PC-3 (cell line): ENCODE measurements around the gene RBM14. TPM values are rescaled to one million over a fixed set of nuclear protein-coding genes. Genes with fewer than 3 reads are reported as not detected.
"Not testable (repeated sequence)": the region's sequence is repeated elsewhere in the genome, so short reads cannot be mapped to it uniquely, and the experiment has no call there.

Source experiments
- ATAC-seq: fragments of 200-7000 bp; cut with Tn5 transposase; 2 replicates; pipeline ENCODE4 v1.9.1; 2020; ENCODE audit warnings: mild to moderate bottlenecking, moderate library complexity
- BruUV-seq: library from RNA; stranded (reverse); fragments of 400-500 nt; replicated peaks from 2 replicates; lab custom pipeline; 2021; lab: Mats Ljungman, UMichigan
- CTCF ChIA-PET: fragments of 300-600 bp; sonication (Branson Sonifier 250); formaldehyde crosslinking; loops from one replicate; lab custom pipeline; 2022; ENCODE audit warnings: antibody characterized with exemption; lab: Charles Lee
- POLR2A ChIA-PET: fragments of 300-600 bp; sonication (Branson Sonifier 250); formaldehyde crosslinking; loops from one replicate; lab custom pipeline; 2022; ENCODE audit warnings: antibody characterized with exemption; ENCODE audit not compliant: unreplicated experiment; lab: Charles Lee
- DNase-seq: peaks from one replicate; pipeline ENCODE4 v3.0.0-alpha.2; 2015
- H2AFZ ChIP-seq: fragments of 300-600 bp; sonication (generic); 2 replicates; pipeline ENCODE4 v1.6.0; 2016; ENCODE audit warnings: antibody characterized with exemption, low read length
- H3F3A ChIP-seq: fragments of 300-600 bp; sonication (generic); one replicate; pipeline ENCODE4 v1.6.0; 2017; ENCODE audit warnings: antibody characterized with exemption, low read length, control low read depth, mild to moderate bottlenecking; ENCODE audit not compliant: unreplicated experiment
- H3K27ac ChIP-seq: fragments of 300-600 bp; sonication (generic); 2 replicates; pipeline ENCODE4 v1.5.1; 2016; ENCODE audit warnings: mild to moderate bottlenecking, low read length
- H3K27me3 ChIP-seq: fragments of 300-600 bp; sonication (generic); 2 replicates; pipeline ENCODE4 v1.6.1; 2016; ENCODE audit warnings: low read length, mixed read lengths
- H3K36me3 ChIP-seq: fragments of 300-600 bp; sonication (generic); 2 replicates; pipeline ENCODE4 v1.6.1; 2016; ENCODE audit warnings: low read depth, mixed run types, low read length, mixed read lengths
- H3K4me1 ChIP-seq: fragments of 300-600 bp; sonication (generic); 2 replicates; pipeline ENCODE4 v1.5.1; 2016; ENCODE audit warnings: low read length; ENCODE audit not compliant: insufficient read depth
- H3K4me2 ChIP-seq: fragments of 300-600 bp; sonication (generic); 2 replicates; pipeline ENCODE4 v1.6.0; 2016; ENCODE audit warnings: low read length
- H3K4me3 ChIP-seq: fragments of 300-600 bp; sonication (generic); 2 replicates; pipeline ENCODE4 v1.5.1; 2016; ENCODE audit warnings: mild to moderate bottlenecking, low read length, mixed read lengths
- H3K79me2 ChIP-seq: fragments of 300-600 bp; sonication (generic); 2 replicates; pipeline ENCODE4 v1.6.1; 2017; ENCODE audit warnings: low read length, mixed read lengths
- H3K9ac ChIP-seq: fragments of 300-600 bp; sonication (generic); 2 replicates; pipeline ENCODE4 v1.6.0; 2016; ENCODE audit warnings: mild to moderate bottlenecking, low read length
- H3K9me2 ChIP-seq: fragments of 300-600 bp; sonication (generic); replicated peaks from 2 replicates; pipeline ENCODE4 v1.6.1; 2016; ENCODE audit warnings: mixed run types, low read length, mixed read lengths
- H3K9me3 ChIP-seq: fragments of 300-600 bp; sonication (generic); 2 replicates; pipeline ENCODE4 v1.6.1; 2016; ENCODE audit warnings: low read length, mixed read lengths
- H4K20me1 ChIP-seq: fragments of 300-600 bp; sonication (generic); 2 replicates; pipeline ENCODE4 v1.6.1; 2016; ENCODE audit warnings: low read length, mixed read lengths
- CTCF ChIP-seq: fragments of 300-600 bp; sonication (generic); conservative IDR thresholded peaks from 2 replicates; pipeline ENCODE4 v1.5.1; 2017; ENCODE audit warnings: antibody characterized with exemption, low read depth, mild to moderate bottlenecking, low read length
- EZH2 ChIP-seq: fragments of 300-600 bp; sonication (generic); IDR thresholded peaks from one replicate; pipeline ENCODE4 v1.6.1; 2017; ENCODE audit warnings: antibody characterized with exemption, mild to moderate bottlenecking, low read length; ENCODE audit not compliant: unreplicated experiment
- EZH2phosphoT487 ChIP-seq: fragments of 300-600 bp; sonication (generic); IDR thresholded peaks from 2 replicates; pipeline ENCODE4 v1.6.1; 2018; ENCODE audit warnings: mild to moderate bottlenecking, antibody characterized with exemption, low read length, borderline replicate concordance
- intact Hi-C: fragments of 100-400 bp; cut with micrococcal nuclease; formaldehyde crosslinking; loops from 2 replicates; pipeline ENCODE4 v1.9.0; 2023
- total RNA-seq: library from RNA; depleted of rRNA; stranded (reverse); fragments of >200 nt; gene quantifications from 2 replicates; pipeline ENCODE4 v1.2.3, GENCODE V29; 2014

The RBM14 gene
- total RNA-seq, 1 experiment from 2014 or later, result 79.3 TPM

DNA sequence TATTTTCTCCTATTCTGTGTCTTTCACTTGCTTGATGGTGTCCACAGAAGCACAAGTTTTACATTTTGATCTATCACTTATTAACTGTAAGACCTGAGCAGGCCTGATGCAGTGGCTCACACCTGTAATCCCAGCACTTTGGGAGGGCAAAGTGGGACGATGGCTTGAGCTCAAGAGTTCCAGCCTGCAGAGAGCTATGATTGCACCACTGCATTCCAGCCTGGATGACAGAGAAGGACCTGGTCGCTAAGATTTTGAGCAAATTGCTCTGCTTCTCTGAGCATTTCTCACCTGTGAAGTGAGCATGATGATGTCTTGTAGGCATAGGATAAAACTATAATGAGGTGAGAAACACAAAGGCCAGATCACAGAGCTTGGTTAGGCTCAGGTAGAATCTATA lies 30.3 kb upstream of the RBM14 start:
- Histone ChIP-seq H3K4me1 (no peaks in the 10 kb centered on the region), H3K79me2 (no peaks in the 10 kb centered on the region), H3F3A (no peaks in the 10 kb centered on the region), H3K27me3 (no peaks in the 10 kb centered on the region), H3K4me2 (no peak overlapping the region), H3K9me3 (peaks cover 7% of the 10 kb centered on the region; the same call in 1 of the 2 replicates), H2AFZ (no peak overlapping the region), H4K20me1 (no peaks in the 10 kb centered on the region), H3K27ac (no peak overlapping the region), H3K36me3 (no peaks in the 10 kb centered on the region), H3K9me2 (no peaks in the 10 kb centered on the region), H3K9ac (no peak overlapping the region), H3K4me3 (no peak overlapping the region)
- CTCF ChIA-PET, result no interaction called here
- ATAC-seq (no peak), DNase-seq (no peak)
- TF ChIP-seq EZH2phosphoT487, result no peak
- no peak for TF ChIP-seq CTCF
- TF ChIP-seq EZH2, result no peak
- BruUV-seq, result no TSS peak
- intact Hi-C loops, result no loop called here
- POLR2A ChIA-PET, result no interaction called here

GRCh38 chr11:66589315-66589714 lies 27.1 kb upstream of the RBM14 start:
- H3K27me3 ChIP-seq, BruUV-seq, H3K9me3 ChIP-seq, H3F3A ChIP-seq, H3K9ac ChIP-seq, intact Hi-C loops, H3K4me3 ChIP-seq, H4K20me1 ChIP-seq, H3K4me2 ChIP-seq, H3K9me2 ChIP-seq, CTCF ChIA-PET, POLR2A ChIA-PET, H3K27ac ChIP-seq, H3K36me3 ChIP-seq, ATAC-seq, DNase-seq, H2AFZ ChIP-seq: not testable (repeated sequence)
- Histone ChIP-seq H3K79me2 (peaks cover 10% of the 10 kb centered on the region), H3K4me1 (peaks cover 11% of the 10 kb centered on the region)

DNA sequence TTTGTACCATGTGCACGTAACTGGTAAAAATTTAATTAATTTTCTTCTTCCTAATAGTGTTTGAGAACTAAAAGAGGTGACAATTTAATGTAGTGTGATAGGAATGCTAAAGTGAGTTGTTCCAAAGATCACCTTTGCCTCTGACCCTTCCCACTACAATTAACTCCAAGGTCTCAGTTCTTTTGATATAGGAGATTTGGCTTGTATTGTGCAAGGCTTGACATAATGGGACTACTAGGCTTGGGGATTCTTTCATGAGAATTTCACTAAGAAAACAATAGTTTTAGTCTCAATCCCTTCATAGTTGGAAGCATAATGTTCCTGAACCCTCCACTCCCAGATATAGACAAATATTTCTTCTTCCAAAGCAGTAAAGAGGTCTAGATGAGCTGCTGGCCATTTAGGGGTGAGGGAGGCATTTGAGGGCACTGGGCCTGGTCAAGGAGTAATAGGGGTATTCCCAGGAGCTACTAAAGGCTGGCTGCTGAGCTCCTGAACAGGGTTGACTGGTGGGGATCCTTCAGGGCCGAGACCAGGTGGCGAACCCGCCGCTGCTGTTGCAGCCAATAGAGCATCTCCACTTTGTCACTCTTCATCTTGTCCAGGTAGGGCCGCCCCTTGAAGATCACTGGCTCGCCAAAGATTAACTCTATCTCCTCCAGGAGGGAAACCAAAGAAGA lies 26.3 kb upstream of the RBM14 start:
- H3K9me3 ChIP-seq, result no peaks in the 10 kb centered on the region
- peaks cover 15% of the 10 kb centered on the region for H3K4me1 ChIP-seq
- TF ChIP-seq EZH2 (no peak), EZH2phosphoT487 (no peak), CTCF (no peak)
- intact Hi-C loops, result no loop called here
- peaks cover 18% of the 10 kb centered on the region for H3K79me2 ChIP-seq
- H3K27me3 ChIP-seq, result no peaks in the 10 kb centered on the region
- no peaks in the 10 kb centered on the region for H3F3A ChIP-seq
- ChIA-PET CTCF (interaction anchor here (0.5 kb wide), 1 partner anchor 70 kb away, joined by 10 read pairs; no protein-coding TSS in a partner anchor), POLR2A (no interaction called here)
- H3K4me3 ChIP-seq, result no peak overlapping the region
- H3K9ac ChIP-seq, result no peak overlapping the region
- BruUV-seq, result no TSS peak
- no peaks in the 10 kb centered on the region for H4K20me1 ChIP-seq
- H3K36me3 ChIP-seq, result no peaks in the 10 kb centered on the region
- no peaks in the 10 kb centered on the region for H3K9me2 ChIP-seq
- DNase-seq (no peak), ATAC-seq (no peak)
- no peak overlapping the region for H3K27ac ChIP-seq
- no peak overlapping the region for H3K4me2 ChIP-seq
- no peak overlapping the region for H2AFZ ChIP-seq
